ENCODE data around the gene RASSF3.

DNA sequence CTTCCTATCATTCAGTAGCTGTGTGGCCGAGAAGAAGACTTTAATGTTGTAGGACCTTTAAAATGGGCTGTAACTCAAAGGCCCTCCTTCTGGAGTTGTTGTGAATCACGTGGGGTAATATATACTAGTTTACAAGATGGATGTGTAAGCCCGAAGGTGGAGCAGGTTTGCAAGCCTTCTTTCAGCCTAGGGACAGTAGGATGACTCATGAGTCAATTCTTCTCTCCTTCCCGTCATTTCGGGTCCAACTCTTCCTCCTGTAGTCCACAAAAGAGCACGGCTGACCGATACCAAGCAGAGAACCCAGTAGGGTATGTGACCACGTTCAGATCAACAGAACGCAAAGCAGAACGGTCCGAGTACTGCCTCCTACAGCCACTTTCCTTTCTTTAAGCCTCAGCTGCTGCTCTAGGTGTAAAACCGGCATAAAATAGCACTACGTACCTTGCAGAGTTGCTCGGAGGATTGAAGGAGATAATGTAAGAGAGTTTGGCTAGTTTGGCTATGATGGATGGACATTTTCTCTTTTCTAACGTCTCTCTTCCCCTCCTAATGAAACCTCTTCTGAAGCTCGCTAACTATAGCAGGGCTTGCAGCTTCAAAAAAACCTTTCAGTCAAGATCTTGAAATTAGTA, 1.3 kb upstream of the RASSF3 start:
- TF ChIP-seq, protein P1, sequence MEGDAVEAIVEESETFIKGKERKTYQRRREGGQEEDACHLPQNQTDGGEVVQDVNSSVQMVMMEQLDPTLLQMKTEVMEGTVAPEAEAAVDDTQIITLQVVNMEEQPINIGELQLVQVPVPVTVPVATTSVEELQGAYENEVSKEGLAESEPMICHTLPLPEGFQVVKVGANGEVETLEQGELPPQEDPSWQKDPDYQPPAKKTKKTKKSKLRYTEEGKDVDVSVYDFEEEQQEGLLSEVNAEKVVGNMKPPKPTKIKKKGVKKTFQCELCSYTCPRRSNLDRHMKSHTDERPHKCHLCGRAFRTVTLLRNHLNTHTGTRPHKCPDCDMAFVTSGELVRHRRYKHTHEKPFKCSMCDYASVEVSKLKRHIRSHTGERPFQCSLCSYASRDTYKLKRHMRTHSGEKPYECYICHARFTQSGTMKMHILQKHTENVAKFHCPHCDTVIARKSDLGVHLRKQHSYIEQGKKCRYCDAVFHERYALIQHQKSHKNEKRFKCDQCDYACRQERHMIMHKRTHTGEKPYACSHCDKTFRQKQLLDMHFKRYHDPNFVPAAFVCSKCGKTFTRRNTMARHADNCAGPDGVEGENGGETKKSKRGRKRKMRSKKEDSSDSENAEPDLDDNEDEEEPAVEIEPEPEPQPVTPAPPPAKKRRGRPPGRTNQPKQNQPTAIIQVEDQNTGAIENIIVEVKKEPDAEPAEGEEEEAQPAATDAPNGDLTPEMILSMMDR (IDR thresholded peaks at IDR 0.05) = no peak
- no peak for TF ChIP-seq POLR2A (IDR thresholded peaks at IDR 0.05)
